Astrocyte of the cerebellum (primary cell): ENCODE measurements around the gene MYH13.
A peak's percentile ranks its signal among the peaks of the same experiment; 100 is the strongest.

Source experiments
- DNase-seq: peaks from one replicate; pipeline ENCODE4 v3.0.0-alpha.2; 2011; ENCODE audit warnings: low read depth
- H3K4me3 ChIP-seq: 2 replicates; pipeline ENCODE4 v1.5.1; 2011; ENCODE audit warnings: mild to moderate bottlenecking, low read depth, low read length, moderate library complexity
- CTCF ChIP-seq: IDR thresholded peaks from 2 replicates; pipeline ENCODE4 v1.5.1; 2012; ENCODE audit warnings: low read length, low read depth, moderate library complexity, mild to moderate bottlenecking; ENCODE audit errors: missing control alignments
- in situ Hi-C: cut with HindIII; loops from 2 replicates; pipeline ENCODE4 v1.10.0; 2017; ENCODE audit warnings: low sequenced_read_pairs

MYH13 gene

GRCh38 chr17:10357768-10358167 is 15.0 kb downstream of the MYH13 start:
- DNase-seq, result no peak
- H3K4me3 ChIP-seq, result no peak overlapping the region
- TF ChIP-seq CTCF, result peak; percentile 29
- in situ Hi-C loops, result no loop called here

GRCh38 chr17:10354651-10355050 is 18.2 kb downstream of the MYH13 start:
- no peak overlapping the region for H3K4me3 ChIP-seq
- in situ Hi-C loops, result no loop called here
- no peak for TF ChIP-seq CTCF
- no peak for DNase-seq

GRCh38 chr17:10352893-10353292 is 19.9 kb downstream of the MYH13 start:
- H3K4me3 ChIP-seq, result no peak overlapping the region
- in situ Hi-C loops, result no loop called here
- no peak for TF ChIP-seq CTCF
- no peak for DNase-seq

GRCh38 chr17:10349403-10349802 is 23.4 kb downstream of the MYH13 start:
- in situ Hi-C loops, result no loop called here
- no peak for DNase-seq
- no peak for TF ChIP-seq CTCF
- no peak overlapping the region for H3K4me3 ChIP-seq

- in situ Hi-C loops, result no loop called here
- H3K4me3 ChIP-seq, result no peak overlapping the region
- DNase-seq, result no peak
- no peak for TF ChIP-seq CTCF
These were observed 28.0 kb downstream of the MYH13 start for GRCh38 chr17:10344816-10345215.

GRCh38 chr17:10339051-10339450 is 33.8 kb downstream of the MYH13 start:
- no peak for TF ChIP-seq CTCF
- H3K4me3 ChIP-seq, result no peak overlapping the region
- in situ Hi-C loops, result no loop called here
- no peak for DNase-seq

- no peak overlapping the region for H3K4me3 ChIP-seq
- TF ChIP-seq CTCF, result no peak
- in situ Hi-C loops, result no loop called here
- DNase-seq, result no peak
These were observed 34.8 kb downstream of the MYH13 start for GRCh38 chr17:10337976-10338375.
